Chondrocyte (in vitro differentiated cells): ENCODE data around the gene PLEKHM1. TPM values are rescaled to one million over a fixed set of nuclear protein-coding genes. Genes with fewer than 3 reads are reported as not detected.

ENCODE experiments used
- DNase-seq: peaks from one replicate; pipeline ENCODE4 v3.0.0; 2021; ENCODE audit warnings: mixed read lengths, low spot score
- H3K27ac Mint-ChIP-seq: one replicate; pipeline ENCODE4 v1.8.0; 2021; ENCODE audit warnings: mild to moderate bottlenecking, moderate library complexity, mixed read lengths; ENCODE audit not compliant: unreplicated experiment
- H3K27me3 Mint-ChIP-seq: 2 replicates; pipeline ENCODE4 v1.8.0; 2021; ENCODE audit warnings: low read depth, mixed read lengths
- H3K36me3 Mint-ChIP-seq: 2 replicates; pipeline ENCODE4 v1.8.0; 2021; ENCODE audit warnings: low read depth, mixed read lengths
- H3K4me1 Mint-ChIP-seq: 2 replicates; pipeline ENCODE4 v1.8.0; 2021; ENCODE audit warnings: low read depth, mild to moderate bottlenecking, mixed read lengths
- H3K4me3 Mint-ChIP-seq: one replicate; pipeline ENCODE4 v1.8.0; 2021; ENCODE audit warnings: mild to moderate bottlenecking, moderate library complexity, mixed read lengths; ENCODE audit not compliant: unreplicated experiment
- H3K9me3 Mint-ChIP-seq: 2 replicates; pipeline ENCODE4 v1.8.0; 2021; ENCODE audit warnings: low read depth, mixed read lengths
- total RNA-seq: library from RNA; stranded (reverse); gene quantifications from 3 replicates; pipeline ENCODE4 v1.2.1, GENCODE V29; 2021
- TF ChIP-seq, protein P1 (sequence below): fragments of 200-600 bp; sonication (generic); IDR thresholded peaks from 2 replicates; pipeline ENCODE4 v1.5.0; 2021; ENCODE audit warnings: antibody characterized with exemption, mild to moderate bottlenecking, moderate library complexity

PLEKHM1 gene
- total RNA-seq, 1 donor from 2014 or later: 30.8 TPM

- H3K36me3 Mint-ChIP-seq: peaks cover 3% of the 10 kb centered on the region
- TF ChIP-seq, protein P1, sequence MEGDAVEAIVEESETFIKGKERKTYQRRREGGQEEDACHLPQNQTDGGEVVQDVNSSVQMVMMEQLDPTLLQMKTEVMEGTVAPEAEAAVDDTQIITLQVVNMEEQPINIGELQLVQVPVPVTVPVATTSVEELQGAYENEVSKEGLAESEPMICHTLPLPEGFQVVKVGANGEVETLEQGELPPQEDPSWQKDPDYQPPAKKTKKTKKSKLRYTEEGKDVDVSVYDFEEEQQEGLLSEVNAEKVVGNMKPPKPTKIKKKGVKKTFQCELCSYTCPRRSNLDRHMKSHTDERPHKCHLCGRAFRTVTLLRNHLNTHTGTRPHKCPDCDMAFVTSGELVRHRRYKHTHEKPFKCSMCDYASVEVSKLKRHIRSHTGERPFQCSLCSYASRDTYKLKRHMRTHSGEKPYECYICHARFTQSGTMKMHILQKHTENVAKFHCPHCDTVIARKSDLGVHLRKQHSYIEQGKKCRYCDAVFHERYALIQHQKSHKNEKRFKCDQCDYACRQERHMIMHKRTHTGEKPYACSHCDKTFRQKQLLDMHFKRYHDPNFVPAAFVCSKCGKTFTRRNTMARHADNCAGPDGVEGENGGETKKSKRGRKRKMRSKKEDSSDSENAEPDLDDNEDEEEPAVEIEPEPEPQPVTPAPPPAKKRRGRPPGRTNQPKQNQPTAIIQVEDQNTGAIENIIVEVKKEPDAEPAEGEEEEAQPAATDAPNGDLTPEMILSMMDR: no peak
Measured at GRCh38 chr17:45397796-45398195, 92.7 kb downstream of the PLEKHM1 start.

GRCh38 chr17:45396496-45397205 is 93.9 kb downstream of the PLEKHM1 start:
- Mint-ChIP-seq H3K4me1 (peaks cover 5% of the 10 kb centered on the region), H3K27ac (no peak overlapping the region), H3K4me3 (no peak overlapping the region), H3K36me3 (no peaks in the 10 kb centered on the region), H3K9me3 (no peaks in the 10 kb centered on the region), H3K27me3 (peaks cover 6% of the 10 kb centered on the region)
- TF ChIP-seq, protein P1: no peak
- no peak for DNase-seq

More at GRCh38 chr17:45397796-45398195, 92.7 kb downstream of the PLEKHM1 start:
- no peak overlapping the region for H3K27ac Mint-ChIP-seq
- H3K4me1 Mint-ChIP-seq: peaks cover 5% of the 10 kb centered on the region
- no peak overlapping the region for H3K4me3 Mint-ChIP-seq
- H3K9me3 Mint-ChIP-seq: no peaks in the 10 kb centered on the region
- no peak for DNase-seq
- peaks cover 3% of the 10 kb centered on the region for H3K27me3 Mint-ChIP-seq

- H3K9me3 Mint-ChIP-seq: no peaks in the 10 kb centered on the region
- H3K4me3 Mint-ChIP-seq: no peak overlapping the region
- no peak overlapping the region for H3K27ac Mint-ChIP-seq
- TF ChIP-seq, protein P1: no peak
- peaks cover 5% of the 10 kb centered on the region for H3K4me1 Mint-ChIP-seq
- no peaks in the 10 kb centered on the region for H3K36me3 Mint-ChIP-seq
- peaks cover 10% of the 10 kb centered on the region for H3K27me3 Mint-ChIP-seq
- no peak for DNase-seq
Measured at GRCh38 chr17:45395569-45396415, 94.7 kb downstream of the PLEKHM1 start.

GRCh38 chr17:45394913-45395568 is 95.5 kb downstream of the PLEKHM1 start:
- H3K4me1 Mint-ChIP-seq: peaks cover 5% of the 10 kb centered on the region
- TF ChIP-seq, protein P1: peak; percentile 90
- peaks cover 10% of the 10 kb centered on the region for H3K27me3 Mint-ChIP-seq
- H3K27ac Mint-ChIP-seq: no peak overlapping the region
- peak overlapping the region; percentile 26 for H3K4me3 Mint-ChIP-seq
- DNase-seq: no peak
- H3K9me3 Mint-ChIP-seq: no peaks in the 10 kb centered on the region
- no peaks in the 10 kb centered on the region for H3K36me3 Mint-ChIP-seq

- H3K27ac Mint-ChIP-seq: no peak overlapping the region
- no peak for DNase-seq
- H3K4me1 Mint-ChIP-seq: peaks cover 5% of the 10 kb centered on the region
- TF ChIP-seq, protein P1: no peak
- H3K27me3 Mint-ChIP-seq: peaks cover 12% of the 10 kb centered on the region
- H3K36me3 Mint-ChIP-seq: no peaks in the 10 kb centered on the region
- H3K4me3 Mint-ChIP-seq: no peak overlapping the region
- no peaks in the 10 kb centered on the region for H3K9me3 Mint-ChIP-seq
Measured at GRCh38 chr17:45394564-45394912, 96.0 kb downstream of the PLEKHM1 start.
